Measurements from ENCODE around the gene ESYT1.

ESYT1 gene

GRCh38 chr12:56128670-56129205 lies 671 bp downstream of the ESYT1 start (continued):
- TF ChIP-seq ZFP69B (tag by site-specific recombination; IDR thresholded peaks at IDR 0.05) = peak; percentile 80
- TF ChIP-seq HOXD13 (CRISPR knock-in tag; IDR thresholded peaks at IDR 0.05; ENCODE audit: borderline replicate concordance) = no peak
- TF ChIP-seq ZNF560 (tag by site-specific recombination; IDR thresholded peaks at IDR 0.05; ENCODE audit: borderline replicate concordance) = no peak
- TF ChIP-seq PRDM1 (tag by site-specific recombination; IDR thresholded peaks at IDR 0.05) = peak; percentile 61; the same call in 1 of the 2 replicates
- 0 out of 2 replicates have a peak, but pooled peaks have one; percentile 4 for TF ChIP-seq YY2 (tag by site-specific recombination; IDR thresholded peaks at IDR 0.05)
- no peak for TF ChIP-seq ZNF280D (tag by site-specific recombination; IDR thresholded peaks at IDR 0.05)
- TF ChIP-seq TSHZ1 (tag by site-specific recombination; IDR thresholded peaks at IDR 0.05; ENCODE audit: borderline replicate concordance) = 0 out of 2 replicates have a peak, but pooled peaks have one; percentile 15
- TF ChIP-seq ZBTB6 (tag by site-specific recombination; IDR thresholded peaks at IDR 0.05) = no peak
- TF ChIP-seq SALL2 (tag by site-specific recombination; IDR thresholded peaks at IDR 0.05; ENCODE audit: borderline replicate concordance) = no peak
- TF ChIP-seq PRDM10 (tag by site-specific recombination; IDR thresholded peaks at IDR 0.05) = no peak
- TF ChIP-seq ZNF391 (tag by site-specific recombination; IDR thresholded peaks at IDR 0.05; ENCODE audit: borderline replicate concordance, low read depth) = no peak
- no peak for TF ChIP-seq ZFP3 (tag by site-specific recombination; IDR thresholded peaks at IDR 0.05; ENCODE audit: low read depth)
- no peak for TF ChIP-seq ZNF433 (tag by site-specific recombination; IDR thresholded peaks at IDR 0.05; ENCODE audit: low read depth)
- TF ChIP-seq ZNF555 (tag by site-specific recombination; conservative IDR thresholded peaks at IDR 0.05) = no peak
- TF ChIP-seq ZNF518A (tag by site-specific recombination; conservative IDR thresholded peaks at IDR 0.05; ENCODE audit: low read depth) = no peak
- TF ChIP-seq ZSCAN23 (tag by site-specific recombination; IDR thresholded peaks at IDR 0.05) = no peak
- TF ChIP-seq ZBTB26 (tag by site-specific recombination; optimal IDR thresholded peaks at IDR 0.05) = peak; percentile 12
